IPS DF 19.7 (cell line): ENCODE measurements around the gene RNPEPL1.
"Not testable (repeated sequence)": the region's sequence is repeated elsewhere in the genome, so short reads cannot be mapped to it uniquely, and the experiment has no call there.

Experiments
- DNase-seq: peaks from one replicate; pipeline ENCODE4 v3.0.0-alpha.2; 2013; ENCODE audit warnings: low read depth, low spot score

The RNPEPL1 gene

DNA sequence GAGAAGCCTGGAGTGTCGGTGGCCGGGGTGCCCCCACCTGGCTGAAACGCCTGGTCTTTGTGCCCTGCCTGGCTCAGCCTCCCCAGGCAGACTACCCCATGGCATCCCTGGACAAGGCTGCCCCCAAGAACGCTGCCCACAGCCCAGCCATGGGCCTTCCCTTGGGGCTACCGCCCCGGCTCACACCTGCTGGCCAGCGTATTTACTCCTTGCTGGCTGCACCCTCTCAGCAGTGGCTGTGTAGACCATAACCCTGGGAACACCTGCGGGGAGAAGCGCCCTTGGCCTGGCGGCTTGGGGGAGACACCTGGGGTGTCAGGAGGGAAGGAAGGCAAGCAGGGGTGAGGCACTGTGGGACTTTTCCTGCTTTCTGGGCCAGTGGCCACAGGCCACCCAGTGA, 35.6 kb downstream of the RNPEPL1 start:
- no peak for DNase-seq

DNA sequence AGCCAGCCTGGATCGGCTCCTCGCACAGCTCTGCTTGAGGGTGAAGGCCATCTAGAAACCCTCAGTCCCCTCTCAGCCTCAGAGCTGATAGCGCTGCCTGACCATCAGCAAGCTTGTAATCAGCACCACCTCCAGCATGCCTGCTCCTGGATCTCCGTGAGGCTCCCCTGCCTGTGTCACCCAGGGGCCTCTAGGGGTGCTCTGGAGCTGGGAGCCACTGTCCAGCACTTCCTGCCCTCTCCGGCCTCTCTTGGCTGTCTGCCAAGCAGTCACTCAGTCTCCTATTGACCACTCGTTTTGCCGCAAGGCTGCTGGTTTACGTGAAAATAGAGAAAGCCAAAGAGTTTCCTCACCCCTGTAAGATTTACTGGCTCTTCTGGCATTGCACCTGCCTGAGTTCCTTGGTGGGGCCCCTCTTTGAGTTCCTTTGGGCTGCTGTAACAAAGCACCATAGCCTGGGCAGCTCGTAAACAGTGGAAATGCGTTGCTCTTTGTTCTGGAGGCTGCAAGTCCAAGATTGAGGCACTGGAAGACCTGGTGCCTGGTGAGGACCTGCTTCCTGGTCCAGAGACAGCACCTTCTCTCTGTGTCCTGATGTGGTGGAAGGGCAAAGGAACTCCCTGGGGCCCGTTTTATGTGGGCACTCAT, 36.1 kb downstream of the RNPEPL1 start:
- DNase-seq = no peak

DNA sequence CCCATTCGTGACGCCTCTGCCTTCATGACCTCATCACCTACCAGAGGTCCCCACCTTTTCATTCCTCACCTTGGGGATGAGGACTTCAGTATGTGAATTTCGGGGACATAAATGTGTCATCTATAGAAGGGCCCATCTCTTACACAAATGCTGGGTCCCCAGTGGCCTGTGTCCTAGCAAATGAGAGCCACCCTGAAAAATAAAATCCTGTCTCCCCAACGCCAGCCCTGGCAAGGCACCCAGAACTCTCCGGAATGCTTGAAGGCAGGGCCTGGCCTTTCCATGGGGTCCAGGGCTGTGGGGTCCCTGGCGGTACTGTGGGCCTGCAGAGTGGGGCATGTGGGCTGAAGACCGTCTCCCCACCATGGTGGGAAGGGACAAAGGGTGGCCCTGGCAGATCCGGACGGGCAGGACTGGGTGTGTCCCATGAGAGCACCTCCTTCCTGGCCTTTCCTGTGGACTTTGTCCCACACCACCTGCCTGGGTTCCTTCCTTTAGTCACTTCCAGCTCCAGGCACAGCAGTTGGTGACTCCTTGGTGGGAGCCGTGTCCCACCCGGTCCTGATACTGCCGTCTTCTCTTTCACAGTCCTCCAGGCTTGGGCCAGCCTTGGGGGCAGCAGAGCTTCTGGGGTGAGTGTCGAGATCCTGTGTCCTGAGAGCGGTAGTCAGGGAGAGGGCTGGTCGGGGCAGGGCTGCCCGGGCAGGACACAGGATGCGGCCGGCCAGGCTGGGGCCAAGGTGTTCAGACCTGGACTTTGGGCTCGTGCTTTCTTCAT, 36.8 kb downstream of the RNPEPL1 start:
- DNase-seq = no peak

DNA sequence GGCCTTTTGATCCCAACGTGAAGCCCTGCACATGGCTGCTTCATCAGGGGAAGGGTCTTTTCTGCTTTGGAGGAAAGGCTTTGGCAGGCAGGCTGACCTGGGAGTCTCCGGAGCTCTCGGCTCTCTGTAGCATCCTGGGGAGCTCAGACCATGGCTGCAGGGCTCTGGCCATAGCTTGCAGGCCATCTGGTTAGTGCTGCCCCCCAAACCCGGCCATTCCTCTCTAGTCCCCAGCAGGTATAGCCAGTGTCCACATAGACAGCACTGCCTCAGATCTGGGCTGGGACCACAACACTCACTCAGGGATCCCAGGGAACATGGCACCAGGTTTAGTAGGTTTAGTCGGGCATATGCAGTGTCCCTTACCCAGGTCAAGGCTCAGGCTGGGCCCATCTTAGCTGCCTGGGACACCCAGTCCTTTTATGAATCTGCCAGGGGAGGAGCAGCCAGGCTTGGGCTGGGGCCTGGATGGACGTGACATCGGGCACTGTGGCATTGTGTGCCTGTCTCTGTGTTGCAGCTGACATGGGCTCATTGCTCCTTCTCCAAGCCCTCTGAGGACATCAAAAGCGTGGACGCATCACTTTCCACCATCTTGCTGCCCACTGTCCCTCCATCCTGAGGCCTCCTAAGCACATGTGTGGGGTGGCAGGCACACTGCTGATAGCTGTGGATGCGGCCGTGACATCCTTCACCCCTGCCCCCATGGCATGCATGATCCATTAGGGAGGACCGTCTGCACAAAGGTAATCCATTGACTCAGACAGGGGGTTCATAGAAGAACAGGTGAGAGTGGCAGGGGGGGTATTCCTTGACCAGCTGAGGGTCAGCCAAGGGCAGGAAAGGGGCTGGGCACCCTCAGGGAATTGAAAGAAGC, 37.8 kb downstream of the RNPEPL1 start:
- DNase-seq = no peak

DNA sequence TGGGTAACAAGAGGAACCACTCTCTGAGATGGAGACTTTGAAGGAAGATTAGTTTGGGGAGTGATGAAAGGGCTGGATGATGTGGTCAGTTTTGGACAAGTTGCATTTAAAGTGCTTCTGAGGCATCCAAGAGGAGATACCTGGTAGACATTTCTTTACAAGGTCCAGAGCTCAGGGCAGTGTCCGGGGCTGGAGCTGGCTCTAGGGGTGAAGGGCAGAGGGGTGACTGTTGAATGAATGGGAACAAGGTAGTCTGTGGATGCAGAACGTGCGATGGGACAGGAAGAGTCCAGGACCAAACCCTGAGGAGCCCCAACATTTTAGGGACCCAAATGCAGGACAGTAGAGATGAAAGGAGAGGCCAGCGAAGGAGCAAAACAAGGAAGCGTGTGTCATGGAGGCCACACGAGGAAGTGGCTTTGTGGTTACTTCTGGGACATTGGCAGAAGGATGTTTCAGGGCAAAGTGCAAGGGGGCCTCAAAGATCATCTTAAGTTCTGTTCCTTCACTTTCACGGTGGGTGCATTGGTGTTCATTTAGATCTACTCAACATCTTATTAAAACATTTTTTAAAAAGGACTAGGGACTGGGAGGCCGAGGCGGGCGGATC, 43.4 kb downstream of the RNPEPL1 start:
- no peak for DNase-seq

DNA sequence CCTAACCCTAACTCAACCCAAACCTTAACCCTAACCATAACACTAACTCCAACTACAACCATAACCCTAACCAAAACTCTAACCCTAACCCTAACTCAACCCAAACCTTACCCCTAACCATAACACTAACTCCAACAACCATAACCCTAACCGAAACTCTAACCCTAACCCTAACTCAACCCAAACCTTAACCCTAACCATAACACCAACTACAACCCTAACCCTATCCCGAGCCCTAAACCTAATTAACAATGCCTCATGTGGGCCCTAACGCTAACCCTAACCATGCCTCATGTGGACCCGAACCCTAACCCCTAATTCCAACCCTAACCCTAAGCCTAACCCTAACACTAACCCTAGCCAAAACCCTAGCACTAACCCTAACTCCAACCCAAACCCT, 45.5 kb downstream of the RNPEPL1 start:
- no peak for DNase-seq

DNA sequence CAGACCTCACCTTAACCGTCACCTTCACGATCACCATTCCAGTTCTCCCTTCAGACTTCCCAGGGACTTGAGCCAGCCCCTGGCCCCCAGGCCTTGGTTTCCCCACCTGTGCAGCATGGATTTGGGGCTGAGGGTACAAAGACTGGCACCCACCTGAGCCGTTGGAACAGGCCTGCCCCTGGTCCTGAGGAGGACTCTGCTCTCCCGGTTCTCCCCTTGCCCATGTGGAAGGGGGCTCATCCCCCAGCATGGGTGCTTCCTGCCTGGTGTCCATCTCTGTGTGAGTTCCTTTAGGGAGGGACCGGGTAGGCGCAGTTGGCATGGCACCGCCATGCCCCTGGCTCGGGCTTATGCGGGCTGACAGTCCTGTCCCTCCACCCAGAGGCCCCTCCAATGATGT, 46.1 kb downstream of the RNPEPL1 start:
- DNase-seq = no peak

DNA sequence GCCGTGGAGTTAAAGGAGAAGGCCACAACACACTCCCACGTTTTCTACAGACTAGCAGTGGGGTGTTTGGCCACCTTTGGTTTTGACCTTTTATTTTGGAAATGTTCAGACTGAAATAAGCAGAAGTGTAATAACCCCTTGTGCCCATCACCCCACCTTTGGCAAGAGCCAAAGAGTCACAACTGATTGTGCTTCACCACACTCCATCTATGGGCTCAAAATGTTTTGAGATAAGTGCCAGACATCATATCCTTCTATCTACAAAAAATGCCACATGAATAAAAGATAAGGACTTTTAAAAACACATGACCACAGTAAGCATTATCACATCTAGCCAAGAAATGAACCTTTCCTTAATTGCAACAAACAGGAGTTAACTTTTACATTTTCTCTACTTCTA, 47.1 kb downstream of the RNPEPL1 start:
- DNase-seq = no peak

DNA sequence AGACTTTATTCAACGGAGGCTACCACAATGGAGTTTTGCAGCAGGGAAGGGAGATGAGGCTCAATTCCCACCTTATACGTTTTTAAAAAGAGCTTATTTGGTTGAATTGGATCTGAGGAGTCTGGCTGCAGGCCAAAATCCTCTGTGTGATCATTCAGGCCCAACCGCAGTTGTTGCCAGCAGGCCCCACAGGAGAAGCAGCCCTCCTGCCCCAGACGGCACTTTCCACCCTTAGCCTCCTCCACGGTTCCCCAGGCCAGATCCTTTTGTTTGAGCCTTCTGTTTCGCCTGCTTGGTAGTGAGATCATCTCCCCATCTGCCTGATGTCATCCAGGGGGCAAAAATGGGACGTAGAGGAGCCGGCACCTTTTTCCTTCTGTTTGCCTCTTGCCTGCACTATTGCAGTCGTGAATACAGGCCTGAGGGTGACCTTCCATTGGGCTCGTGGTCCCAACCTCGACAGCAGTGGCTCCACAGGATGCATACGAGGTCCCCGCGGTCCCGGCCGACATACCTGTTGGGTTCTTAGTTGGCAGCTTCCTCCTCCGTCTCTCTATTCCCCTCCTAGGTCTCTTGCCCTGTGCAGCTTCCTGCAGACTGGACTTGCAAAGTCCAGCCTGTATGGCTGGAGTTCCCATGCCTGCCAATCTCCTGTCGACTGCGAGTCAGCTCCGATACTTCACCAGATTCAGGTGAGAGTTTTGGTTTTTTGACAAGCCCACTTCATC, 47.7 kb downstream of the RNPEPL1 start:
- DNase-seq = no peak

DNA sequence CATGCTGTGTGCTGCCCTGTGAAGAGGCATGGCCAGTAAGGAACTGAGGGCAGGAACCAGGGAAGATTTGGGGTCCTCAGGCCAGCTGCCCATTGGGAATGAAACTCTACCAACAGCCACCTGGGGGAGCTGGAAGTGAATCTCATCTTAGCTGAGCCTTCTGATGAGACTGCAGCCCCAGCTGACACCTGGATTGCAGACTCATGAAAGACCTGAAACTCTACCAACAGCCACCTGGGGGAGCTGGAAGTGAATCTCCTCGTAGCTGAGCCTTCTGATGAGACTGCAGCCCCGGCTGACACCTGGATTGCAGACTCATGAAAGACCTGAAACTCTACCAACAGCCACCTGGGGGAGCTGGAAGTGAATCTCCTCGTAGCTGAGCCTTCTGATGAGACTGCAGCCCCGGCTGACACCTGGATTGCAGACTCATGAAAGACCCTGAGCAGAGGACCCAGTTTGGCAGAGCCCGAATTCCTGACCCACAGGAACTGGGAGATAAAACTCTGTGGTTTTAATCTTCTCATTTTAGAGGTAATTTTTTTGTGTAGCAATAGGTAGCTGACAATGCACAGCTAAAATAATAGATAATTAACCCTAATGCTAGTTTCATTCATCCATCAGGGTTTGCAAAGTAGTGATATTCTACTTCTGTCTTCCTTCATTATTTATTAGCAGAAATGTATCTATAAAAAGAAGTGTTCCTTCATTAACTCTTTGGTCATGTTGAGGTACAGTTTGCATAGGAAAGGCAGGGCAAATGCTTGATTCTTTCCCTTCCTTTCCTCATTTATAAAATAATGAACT, 48.8 kb downstream of the RNPEPL1 start:
- DNase-seq = not testable (repeated sequence)

DNA sequence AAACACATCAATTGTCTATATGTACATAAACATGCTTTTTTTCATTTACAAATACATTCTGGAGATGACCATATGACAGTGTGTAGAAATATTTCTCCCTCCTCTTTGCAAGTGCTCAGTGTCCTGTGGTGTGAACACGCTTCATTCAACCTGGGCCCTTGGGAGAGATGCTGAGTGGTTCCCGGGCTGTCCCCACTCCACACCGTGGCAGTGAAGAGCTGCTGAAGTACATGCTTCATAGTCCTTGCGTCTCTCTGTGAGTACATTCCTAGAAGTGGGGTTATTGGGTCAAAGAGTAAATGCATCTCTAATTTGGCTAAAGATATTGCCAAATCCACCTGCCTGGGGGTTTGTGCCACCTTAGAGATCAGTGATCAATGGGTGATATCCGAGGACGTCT, 50.5 kb downstream of the RNPEPL1 start:
- DNase-seq = no peak

DNA sequence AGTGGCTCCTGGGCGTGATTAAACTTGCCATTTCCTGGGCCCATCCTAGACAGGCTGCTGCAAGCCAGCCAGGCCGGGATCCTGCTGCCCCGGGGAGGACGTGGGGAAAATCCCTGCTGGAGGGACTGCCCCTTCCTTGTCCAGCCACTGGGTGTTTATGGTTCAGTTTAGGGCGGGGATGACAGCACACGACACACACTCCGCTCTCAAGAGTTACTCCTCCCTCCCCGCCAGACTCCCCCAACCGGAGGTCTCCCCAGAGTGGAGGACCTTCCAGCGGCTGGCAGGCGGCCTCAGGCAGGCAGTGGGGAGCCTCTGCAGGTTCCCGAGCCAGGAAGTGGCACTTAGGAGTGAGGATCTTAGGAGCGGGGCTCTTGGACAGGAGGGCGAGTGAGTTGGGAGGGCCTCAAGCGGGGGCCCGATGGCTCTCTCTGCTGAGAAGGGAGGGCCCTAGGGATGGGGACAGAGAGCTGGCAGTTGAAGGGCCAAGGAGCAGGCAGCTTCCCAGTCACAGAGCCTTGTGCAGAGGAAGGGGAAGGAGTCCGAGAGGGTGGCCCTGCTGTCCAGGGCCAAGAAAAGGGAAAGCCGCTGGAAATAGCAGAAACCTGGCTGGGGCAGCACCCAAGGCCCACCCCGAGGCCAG, 51.3 kb downstream of the RNPEPL1 start:
- DNase-seq = no peak

DNA sequence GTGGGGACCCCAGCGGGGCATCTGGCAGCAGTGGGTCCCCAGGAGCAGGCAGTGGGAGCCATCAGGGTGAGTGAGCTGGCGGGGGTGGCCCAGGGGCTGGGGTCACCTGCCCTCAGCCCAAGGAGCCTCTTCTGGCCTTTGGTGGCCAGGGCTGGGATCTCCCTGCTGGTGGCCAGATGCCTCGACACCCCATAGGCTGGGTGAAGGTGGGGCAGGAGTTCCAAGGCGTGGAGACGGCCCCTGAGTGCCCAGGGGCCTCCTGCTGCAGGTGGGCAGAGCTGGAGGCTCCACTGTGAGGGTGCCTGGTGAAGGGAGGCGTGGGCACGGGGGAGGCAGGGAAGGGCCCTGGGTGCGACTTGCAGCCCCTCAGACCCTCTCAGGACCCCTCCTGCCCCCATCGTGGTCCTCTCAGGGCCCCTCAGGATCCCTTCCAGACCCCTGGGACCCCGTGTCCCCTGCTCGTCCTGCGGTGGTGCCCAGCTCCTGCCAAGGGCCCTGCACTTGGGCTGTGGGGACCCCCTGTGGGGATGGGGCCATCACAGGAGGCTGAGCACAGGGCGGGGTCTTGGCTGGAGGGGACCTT, 52.0 kb downstream of the RNPEPL1 start:
- no peak for DNase-seq

DNA sequence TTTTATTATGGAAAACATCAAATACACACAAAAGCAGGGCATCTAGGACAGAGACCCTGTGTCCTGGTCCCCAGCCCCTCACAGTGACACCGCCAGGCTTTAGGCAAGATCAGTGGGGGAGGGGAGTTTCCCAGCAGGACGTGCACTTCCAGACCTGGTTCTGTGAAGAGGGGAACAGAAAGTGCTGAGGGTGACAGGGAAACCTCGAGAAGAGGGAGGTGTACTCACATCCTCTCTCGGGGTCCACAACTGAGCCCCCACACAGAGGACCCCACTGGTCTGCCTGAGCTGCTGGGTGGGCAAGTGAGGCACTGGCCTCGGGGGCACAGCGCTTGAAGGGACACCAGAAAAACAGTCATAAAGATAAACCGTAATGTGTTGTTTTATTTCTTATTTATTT, 52.6 kb downstream of the RNPEPL1 start:
- DNase-seq = no peak

DNA sequence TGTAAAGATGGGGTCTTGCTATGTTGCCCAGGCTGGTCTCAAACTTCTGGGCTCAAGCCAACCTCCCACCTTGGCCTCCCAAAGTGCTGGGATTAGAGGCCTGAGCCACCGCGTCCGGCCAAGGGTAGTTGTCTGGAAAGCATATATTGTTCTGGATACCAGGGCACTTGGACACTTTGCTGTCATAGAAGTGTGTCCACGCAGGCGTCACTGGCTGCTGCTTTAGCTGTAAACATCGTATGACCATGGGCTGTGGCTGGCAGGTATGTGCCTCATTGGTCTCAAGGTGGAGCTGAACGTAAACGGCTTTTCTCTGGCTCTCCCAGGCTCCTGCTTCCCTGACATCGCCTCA, 53.8 kb downstream of the RNPEPL1 start:
- DNase-seq = no peak

DNA sequence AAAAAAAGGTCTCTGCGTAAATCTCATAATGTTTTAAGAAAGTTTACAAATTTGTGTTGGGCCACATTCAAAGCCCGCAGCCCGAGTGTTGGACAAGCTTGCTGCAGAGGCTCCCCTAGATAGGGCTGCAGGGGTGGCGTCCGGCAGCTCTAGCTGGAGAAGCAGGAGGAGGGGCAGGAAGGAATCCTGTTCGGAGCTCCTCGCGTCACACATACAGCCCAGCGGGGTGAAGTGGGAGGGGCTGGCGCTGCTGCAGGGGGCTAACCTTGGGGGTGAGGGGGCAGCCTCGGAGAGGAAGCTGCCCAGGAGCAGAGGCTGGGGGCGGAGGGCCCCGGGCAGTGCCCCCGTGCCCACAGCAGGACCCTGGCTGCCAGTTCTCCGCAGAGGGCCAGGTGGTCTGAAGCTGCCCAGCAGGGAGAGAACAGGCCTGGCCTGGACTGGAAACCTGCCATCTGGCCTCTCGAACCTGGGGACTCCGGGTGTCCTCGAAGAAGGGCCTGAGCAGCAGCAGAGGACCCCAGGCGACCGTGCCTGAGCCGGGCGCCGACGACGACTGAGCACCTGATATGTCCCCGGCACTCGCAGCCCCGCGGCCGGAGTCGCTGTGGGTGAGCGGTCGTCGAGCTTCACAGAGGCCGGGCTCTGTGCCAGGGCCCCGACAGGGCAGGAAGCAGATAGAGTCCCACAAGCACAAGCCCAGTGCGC, 54.4 kb downstream of the RNPEPL1 start:
- no peak for DNase-seq

DNA sequence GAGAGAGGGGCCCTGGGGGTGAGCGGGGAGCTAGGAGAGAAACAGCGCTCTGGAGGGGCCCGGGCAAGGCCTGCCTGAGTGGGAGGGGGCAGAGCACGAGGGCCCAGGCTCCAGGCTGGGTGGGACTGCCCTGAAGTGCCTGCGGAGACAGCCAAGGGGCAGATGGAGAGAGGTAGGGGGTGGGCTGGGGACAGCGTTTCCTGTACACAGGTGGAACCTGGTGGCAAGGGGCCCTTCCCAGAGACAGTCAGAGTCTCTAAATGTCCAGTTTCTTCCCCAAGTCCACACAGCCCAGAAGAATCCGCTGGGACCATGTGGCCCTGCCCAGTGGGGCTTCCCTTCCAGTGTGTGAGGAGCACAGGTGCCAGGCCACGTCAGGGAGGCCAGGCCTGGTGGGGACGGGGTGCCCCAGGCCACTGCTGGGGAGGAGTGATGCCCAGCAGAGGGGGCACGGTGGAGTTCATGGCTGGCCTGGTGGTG, 55.3 kb downstream of the RNPEPL1 start:
- no peak for DNase-seq

DNA sequence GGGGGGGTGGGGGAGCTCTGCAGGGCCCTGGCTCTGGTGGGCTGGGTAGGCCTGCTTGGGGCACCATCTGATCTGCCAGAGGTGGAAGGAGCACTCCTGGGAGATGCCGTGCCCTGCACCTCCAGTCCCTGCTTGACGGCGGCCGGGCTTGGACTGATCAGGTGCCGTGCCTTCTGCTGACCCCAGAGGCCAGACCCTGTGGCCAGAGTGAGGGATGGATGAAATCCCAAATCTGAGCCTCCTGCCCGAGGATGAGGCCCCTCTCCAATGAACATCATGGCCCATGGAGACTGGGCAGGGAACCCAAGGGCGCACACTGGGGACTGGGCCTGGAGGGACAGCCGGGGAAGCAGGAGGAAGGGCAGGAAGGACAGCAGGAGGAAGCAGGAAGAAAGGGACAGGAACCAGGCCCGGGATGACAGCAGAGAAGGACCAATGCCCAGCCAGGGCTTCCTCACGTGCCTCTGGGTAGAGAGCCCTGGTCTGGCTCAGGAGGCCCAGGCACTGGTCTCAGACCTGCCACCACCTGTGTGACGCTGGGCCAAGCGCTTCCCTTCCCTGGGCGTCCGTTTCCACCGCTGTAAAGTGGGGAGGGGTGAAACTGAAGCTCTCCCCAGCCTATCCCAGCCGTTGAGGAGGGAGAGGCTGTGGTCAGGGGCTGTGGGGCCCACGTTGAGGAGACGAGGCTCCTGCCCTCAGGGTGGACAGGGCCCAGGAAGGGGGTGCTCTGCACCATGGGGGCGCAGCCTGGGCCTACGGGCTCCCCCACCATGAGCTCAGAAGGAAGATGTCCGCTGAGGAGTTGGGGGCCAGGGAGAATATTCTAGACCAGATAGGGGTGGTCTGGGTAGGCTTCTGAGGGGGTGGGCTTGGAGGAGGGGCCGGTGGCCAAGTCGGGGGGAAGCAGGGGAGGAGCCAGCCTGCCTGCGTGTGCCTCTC, 56.0 kb downstream of the RNPEPL1 start:
- DNase-seq = no peak
